GM12801 (cell line): ENCODE results near the gene CYP17A1.

Source experiments
- CTCF ChIP-seq: IDR thresholded peaks from one replicate; pipeline ENCODE4 v1.5.1; 2011; ENCODE audit warnings: control low read depth; ENCODE audit not compliant: insufficient read length; ENCODE audit errors: extremely low read depth

Gene CYP17A1

GRCh38 chr10:102781090-102781920 is 55.9 kb downstream of the CYP17A1 start:
- TF ChIP-seq CTCF, result no peak
